Forelimb muscle (tissue), 1 donor: Measurements from ENCODE around the gene MYCBP2. TPM values are rescaled to one million over a fixed set of nuclear protein-coding genes. Genes with fewer than 3 reads are reported as not detected.

Experiments
- DNase-seq: peaks from one replicate; pipeline ENCODE4 v3.0.0-alpha.2; 2013; ENCODE audit warnings: low read depth
- polyA plus RNA-seq: library from polyadenylated mRNA; unstranded; fragments of 120-200 nt; gene quantifications from one replicate; pipeline ENCODE4 v1.2.1, GENCODE V29; 2013; ENCODE audit not compliant: insufficient read length

Gene MYCBP2
- polyA plus RNA-seq, 1 donor, result 52.7 TPM

GRCh38 chr13:77105051-77105450, 221.8 kb downstream of the MYCBP2 start:
- no peak for DNase-seq

GRCh38 chr13:77099415-77099814, 227.5 kb downstream of the MYCBP2 start:
- no peak for DNase-seq

GRCh38 chr13:77095288-77095687, 231.6 kb downstream of the MYCBP2 start:
- no peak for DNase-seq

- no peak for DNase-seq
Measured at GRCh38 chr13:77094773-77095172, 232.1 kb downstream of the MYCBP2 start.

- DNase-seq, result no peak
Measured at GRCh38 chr13:77093735-77094134, 233.2 kb downstream of the MYCBP2 start.

- no peak for DNase-seq
Measured at GRCh38 chr13:77084755-77085154, 242.1 kb downstream of the MYCBP2 start.

- DNase-seq, result no peak
Measured at GRCh38 chr13:77079902-77080413, 246.9 kb downstream of the MYCBP2 start.

- DNase-seq, result no peak
Measured at GRCh38 chr13:77067519-77067918, 259.4 kb downstream of the MYCBP2 start.

- no peak for DNase-seq
Measured at GRCh38 chr13:77065461-77066147, 261.3 kb downstream of the MYCBP2 start.

GRCh38 chr13:77062097-77062496, 264.8 kb downstream of the MYCBP2 start:
- DNase-seq, result no peak

- no peak for DNase-seq
Measured at GRCh38 chr13:77061362-77061761, 265.5 kb downstream of the MYCBP2 start.

- DNase-seq, result no peak
Measured at GRCh38 chr13:77056886-77057285, 270.0 kb downstream of the MYCBP2 start.

- no peak for DNase-seq
Measured at GRCh38 chr13:77056382-77056781, 270.5 kb downstream of the MYCBP2 start.

GRCh38 chr13:77055158-77055557, 271.7 kb downstream of the MYCBP2 start:
- DNase-seq, result no peak

GRCh38 chr13:77053192-77053591, 273.7 kb downstream of the MYCBP2 start:
- DNase-seq, result no peak

GRCh38 chr13:77048681-77049080, 278.2 kb downstream of the MYCBP2 start:
- DNase-seq, result no peak

- DNase-seq, result no peak
Measured at GRCh38 chr13:77047649-77048343, 279.1 kb downstream of the MYCBP2 start.

- DNase-seq, result no peak
Measured at GRCh38 chr13:77042566-77043177, 284.2 kb downstream of the MYCBP2 start.

- DNase-seq, result no peak
Measured at GRCh38 chr13:77040835-77041234, 286.1 kb downstream of the MYCBP2 start.

GRCh38 chr13:77040076-77040475, 286.8 kb downstream of the MYCBP2 start:
- DNase-seq, result no peak

GRCh38 chr13:77038907-77039480, 287.9 kb downstream of the MYCBP2 start:
- no peak for DNase-seq

GRCh38 chr13:77036279-77036678, 290.6 kb downstream of the MYCBP2 start:
- DNase-seq, result no peak
